A172 (cell line): ENCODE results near the gene WBP1. TPM values are rescaled to one million over a fixed set of nuclear protein-coding genes. Genes with fewer than 3 reads are reported as not detected.
"Not testable (repeated sequence)": the region's sequence is repeated elsewhere in the genome, so short reads cannot be mapped to it uniquely, and the experiment has no call there.

Source experiments
- DNase-seq: peaks from one replicate; pipeline ENCODE4 v3.0.0-alpha.2; 2015; ENCODE audit warnings: low spot score
- total RNA-seq: library from RNA; depleted of rRNA; stranded (reverse); fragments of >200 nt; shearing (Covaris generic); gene quantifications from 2 replicates; pipeline ENCODE4 v1.2.3, GENCODE V29; 2014; rRNA removed

Gene WBP1
- total RNA-seq: 49.0 and 52.3 TPM in 2 replicates

DNA sequence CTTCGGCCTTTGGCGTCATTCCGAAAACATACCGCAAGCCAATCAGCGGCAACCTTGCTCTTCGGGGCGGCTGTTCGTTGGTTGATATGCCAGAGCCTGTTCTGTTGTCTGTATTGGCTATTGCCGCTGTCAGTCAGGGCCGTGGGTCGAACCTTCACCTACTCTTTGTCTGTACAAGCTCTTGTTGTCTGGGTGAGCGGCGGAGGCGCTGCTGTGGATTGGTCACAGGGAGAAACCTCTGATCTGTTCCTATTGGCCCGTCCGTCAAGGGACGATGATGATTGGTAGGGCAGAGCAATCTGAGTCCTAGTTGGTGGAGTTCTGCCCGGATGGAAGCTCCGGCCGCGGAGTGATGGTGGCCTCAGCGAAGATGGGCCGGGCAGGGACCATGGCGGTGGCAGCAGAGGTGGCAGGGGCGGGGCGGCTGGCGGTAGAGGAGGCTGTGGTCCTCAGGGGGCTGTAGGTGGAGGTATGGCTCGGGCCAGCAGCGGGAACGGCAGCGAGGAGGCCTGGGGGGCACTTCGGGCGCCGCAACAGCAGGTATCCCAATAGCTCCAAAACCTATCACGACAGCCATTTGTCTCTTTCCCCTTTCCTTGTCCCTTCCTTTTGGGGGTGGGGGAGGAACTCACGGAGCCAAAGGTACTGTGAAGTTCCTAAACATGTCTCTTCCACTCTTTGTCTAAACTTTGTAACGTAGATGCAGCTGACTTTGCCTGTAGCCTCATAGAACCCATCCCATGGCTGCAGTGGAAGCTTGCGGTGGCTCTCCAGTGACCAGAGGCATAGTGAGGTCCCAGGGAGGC is at the start of gene WBP1:
Gene WBP1, plus strand, starts transcription at position 307 of the 806 bp plus-strand sequence. Its CDS starts 165 bp downstream, at position 472.
- DNase-seq: peak; percentile 100

DNA sequence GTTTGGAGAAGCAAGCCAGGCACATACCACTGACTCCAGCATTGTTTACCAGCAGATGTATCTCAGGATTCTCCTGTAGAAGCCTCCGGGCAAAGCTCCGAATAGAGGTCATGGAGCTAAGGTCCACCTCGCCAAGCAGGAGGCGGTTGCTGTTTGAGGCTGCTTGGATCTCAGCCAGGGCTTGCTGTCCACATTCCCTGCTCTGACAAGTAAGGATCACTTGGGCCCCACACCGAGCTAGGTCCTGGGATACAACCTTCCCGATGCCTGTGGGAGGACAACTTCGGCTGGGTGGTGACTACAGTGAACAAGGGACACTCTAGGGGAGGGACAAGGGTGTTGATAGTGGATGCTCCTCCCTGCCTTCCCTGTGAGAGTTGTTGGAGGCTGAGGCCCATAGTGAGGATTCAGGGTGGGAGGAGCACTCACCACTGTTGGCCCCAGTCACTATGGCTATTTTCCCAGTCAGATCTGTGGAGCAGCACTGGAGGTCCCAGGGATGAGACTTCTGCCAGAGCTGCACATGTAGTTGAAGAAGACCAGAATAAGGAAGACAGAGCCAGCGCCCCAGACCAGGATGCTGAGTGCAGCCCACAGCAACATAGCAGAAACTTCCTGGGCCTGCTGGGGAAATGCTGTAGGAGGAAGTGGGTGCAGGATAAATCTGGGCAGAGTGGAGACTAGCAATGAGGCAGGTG is 45.1 kb upstream of the WBP1 start:
- no peak for DNase-seq

DNA sequence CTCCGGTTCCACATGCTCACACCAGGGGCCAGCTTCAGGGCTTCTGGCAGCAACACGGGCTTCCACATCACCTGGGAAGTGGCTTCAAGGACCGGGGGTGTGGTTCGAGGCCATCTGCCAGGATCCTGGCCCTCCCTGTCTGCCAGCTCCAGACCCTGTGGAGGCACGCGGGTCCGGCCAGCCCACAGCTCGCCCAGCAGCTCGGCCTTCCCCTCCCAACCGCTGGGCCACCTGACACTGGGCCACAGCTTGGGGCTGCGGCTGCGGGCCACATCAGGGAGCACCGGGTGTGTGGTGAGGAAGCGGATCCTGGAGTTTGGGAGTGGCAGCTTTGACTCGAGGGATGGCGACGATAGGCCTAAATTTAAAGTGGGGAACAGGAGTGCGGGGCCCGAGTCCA is 43.8 kb upstream of the WBP1 start:
- no peak for DNase-seq

DNA sequence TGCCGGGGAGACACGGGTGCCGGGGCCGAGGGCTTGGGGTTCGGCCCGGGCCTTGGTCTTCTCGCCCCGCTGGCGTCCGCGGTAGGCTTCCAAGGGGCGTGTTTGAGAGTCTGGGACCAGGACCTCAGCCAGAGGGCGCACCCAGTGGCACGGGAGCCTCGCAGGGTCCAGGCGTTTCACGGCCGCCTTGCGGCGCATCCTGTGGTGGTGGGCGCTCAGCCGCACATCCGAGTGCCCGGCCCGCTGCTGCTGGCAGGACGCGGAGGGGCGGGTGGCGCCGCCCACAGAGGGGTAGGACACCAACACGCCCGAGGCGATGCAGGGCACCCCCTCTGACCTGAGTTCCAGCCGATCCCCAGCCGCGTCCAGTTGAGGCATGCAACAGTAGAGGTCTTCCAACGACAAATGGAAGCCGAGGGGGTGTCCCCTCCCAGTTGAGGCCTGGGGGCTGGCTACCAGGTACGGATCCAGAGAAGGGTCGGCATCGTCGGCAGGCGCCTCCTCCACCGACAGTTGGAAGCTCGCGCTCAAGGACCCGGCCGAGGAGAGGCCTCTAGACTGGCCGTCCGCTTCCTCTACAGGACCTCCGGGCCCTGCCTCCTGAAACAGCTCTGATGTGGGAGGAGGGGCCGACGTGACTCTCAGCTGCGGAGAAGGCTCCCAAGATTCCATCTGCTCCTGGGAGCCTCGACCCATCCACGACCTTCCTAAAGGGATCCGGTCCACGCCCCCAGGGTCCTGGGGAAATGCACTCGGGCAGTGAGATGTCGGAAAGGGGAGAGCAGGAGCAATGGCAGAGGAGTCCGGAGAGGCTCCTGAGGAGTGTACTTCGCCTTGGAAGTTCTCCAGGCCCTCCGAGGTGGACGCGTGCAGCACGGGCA is 43.1 kb upstream of the WBP1 start:
- DNase-seq: no peak

DNA sequence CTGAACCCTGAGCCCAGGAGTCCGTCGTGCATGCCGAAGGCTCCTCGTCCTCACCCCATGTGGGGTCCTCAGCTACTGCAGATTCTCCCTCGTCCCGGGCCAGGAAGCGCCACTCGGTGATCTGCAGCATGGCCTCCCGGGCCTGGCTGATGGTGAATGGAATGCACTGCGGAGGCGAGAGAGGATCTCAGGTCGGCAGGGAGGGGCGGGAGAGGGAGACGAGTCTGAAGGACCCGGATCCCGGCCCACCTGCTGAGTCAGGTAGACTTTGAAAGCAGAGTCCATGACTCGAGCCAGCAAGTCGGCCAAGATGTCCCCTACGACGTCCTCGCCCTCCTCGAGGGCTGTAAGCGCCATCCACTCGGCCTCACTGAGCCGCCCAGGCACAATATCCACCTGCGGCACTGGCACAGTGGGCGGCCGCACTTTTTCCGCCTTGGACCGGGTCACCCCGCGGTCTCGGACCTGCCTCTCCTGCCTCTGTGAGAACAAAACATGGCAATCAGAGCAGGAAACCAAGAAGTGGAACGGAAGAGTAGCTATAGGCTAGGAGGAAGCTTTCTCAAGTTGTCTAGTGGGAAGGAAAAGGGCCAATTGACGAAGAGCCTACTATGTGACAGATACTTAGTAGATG is 42.4 kb upstream of the WBP1 start:
- DNase-seq: no peak

DNA sequence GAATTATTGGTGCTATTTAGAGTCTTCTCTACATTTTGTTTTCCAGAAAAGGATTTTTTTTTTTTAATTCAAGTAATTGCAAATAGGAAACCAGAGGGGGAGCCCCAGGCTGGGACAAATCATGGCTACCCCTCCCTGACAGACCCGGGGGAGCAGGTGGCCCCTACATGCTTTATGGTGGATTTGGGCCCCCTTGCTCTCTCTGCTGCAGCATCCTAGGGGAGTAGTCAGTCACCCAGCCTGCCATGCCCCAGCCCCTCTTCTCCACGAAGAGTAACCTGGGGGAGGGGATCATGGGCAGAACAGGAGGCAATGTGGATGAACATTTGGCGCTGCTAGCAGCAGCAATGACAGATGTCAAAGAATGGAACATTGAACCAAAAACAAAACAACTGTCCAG is 41.5 kb upstream of the WBP1 start:
- DNase-seq: no peak

DNA sequence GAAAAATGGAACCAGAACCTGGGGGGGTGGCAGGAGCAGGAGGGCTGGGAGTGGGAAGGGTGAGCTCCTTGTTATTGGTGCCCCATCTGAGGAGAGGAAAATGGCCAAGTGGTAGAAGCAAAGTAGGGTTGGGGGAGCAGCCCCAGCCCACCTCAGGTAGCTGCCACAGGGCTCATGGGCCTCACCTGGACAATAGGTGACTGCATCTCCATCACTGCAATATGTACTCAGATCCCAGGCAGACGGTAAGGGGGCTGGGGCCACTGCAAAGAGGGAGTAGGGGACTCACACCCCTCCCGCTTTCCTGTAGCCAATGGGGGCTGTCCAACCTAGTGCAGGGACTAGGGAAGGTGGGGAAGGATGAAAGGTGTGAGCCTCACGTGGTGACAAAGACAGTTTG is 41.0 kb upstream of the WBP1 start:
- DNase-seq: no peak

DNA sequence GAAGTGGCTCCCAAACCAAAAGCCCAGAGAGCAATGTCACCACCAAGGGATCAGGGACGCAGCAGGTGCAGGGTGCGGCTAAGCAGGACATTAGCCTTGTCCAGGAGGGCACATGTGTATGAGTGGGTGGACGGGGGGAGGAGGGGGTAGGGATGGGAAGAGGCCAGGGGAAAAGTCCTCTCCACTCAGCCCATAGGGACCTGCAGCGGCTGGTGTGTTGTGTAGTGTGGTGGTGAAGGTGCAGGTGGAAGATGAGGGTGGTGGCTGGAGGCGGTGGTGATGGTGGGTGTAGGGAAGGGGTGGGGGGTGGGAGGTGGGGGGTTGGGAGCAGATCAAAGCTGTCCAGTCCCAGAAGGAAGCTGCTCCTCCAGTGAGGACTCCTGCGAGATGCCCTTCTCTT is 40.5 kb upstream of the WBP1 start:
- DNase-seq: no peak

DNA sequence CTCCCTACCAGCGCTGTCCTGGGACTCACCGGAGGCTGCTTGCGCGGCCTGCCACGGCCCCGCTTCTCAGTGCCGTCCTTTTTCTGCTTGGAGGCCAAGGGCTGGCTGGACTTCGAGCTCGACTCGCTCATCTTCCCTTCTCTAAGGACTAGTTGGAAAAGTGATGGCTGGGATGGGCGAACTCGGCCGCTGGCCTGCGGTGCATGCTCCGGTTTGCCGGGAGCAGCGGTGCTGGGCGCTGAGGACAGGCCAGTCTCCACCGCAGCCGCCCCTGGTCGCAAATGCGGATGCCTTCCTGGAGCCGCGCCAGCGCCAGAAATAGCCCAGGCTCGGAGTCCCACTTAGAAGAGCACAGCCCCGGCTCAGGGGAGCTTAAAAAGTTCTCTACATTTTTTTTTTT is 39.9 kb upstream of the WBP1 start:
- no peak for DNase-seq

DNA sequence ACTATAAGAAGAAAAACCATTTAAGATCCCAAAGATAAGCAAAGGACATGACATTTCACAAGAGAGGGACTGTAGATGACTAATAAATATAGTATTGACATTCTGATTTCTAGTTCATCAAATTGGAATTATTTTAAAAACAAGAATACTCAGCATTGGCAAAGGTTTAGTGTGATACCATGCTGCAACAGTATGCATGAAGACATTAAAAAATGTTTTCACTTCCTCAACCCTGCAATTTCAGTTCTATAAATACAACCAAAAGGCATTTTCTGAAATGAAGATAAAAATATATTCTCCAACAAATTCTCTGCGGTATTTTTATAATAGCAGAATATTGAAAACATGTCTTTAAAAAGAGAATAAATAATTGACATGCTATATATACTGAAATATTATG is 38.9 kb upstream of the WBP1 start:
- no peak for DNase-seq

DNA sequence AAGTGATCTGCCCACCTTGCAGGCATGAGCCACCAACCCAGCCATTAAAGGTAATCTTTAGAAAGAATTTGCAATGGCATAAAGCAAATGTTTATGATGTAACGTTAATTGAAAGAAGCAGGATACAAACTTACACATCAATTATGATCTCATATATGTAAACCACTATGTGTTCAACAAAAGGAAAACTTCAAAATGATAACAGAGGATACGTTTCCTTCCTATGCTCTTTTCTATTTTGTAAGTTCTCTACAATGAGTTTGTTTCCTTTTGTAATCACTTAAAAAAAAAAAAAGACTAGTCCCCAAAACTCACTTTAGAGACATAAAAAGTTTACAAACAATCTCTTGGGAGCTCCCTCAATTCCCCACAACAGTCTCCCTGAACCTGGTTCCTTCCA is 38.2 kb upstream of the WBP1 start:
- DNase-seq: no peak

DNA sequence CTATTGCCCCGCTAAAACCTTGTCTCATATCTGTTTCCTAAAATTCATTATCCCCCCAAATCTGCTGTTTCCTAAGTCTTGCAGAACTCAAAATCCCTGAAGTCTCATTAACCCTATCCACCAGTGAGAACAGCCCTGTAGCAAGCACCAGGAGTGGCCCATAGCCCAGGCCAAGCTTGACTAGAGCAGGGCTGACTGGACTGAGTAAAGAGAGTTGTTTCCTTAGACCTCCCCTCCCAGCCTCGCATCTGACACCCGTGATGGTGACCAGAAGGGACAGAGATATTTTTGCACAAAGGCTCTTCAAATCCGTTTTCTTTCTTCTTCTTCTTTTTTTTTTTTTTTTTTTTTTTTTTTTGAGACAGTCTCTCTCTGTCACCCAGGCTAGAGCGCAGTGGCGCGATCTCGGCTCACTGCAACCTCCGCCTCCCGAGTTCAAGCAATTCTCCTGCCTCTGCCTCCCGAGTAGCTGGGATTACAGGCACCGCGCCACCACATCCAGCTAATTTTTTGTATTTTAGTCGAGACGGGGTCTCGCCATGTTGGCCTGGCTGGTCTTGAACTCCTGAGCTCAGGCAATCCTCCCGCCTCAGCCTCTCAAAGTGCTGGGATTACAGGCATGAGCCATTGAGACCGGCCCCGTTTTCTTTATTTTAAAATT is 37.7 kb upstream of the WBP1 start:
- DNase-seq: not testable (repeated sequence)

DNA sequence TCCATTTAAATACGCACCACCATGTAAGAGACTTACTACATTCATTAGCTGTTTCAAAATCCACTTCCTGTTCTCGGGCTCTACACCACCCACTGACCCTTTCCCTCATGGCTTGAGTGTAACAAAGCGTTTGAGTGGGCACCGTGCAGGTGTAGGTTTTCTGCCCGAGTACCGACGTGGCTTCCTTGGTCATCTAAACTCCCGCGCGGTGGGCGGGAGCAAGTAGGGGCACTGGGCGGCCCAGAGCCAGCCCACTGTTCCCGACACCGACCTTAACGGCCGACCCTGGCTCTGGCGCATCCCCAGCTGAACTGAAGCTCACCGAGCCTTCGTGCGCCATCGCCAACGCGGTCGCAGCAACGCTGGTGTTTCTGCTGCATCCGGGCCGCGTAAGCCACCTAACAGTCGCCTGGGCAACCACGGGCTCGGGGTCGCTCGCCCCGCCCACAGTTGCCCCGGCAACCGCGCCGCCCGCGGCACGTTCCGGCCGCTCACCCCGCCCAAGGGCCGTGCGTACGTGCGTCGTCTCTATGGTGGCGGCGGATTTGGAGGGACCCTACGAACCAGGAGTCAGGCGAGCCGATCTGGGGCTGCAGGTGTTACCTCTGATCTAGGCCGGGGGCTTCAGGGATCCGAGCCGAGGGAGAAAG is 36.9 kb upstream of the WBP1 start, which contains the start of the genes C2orf81 and WDR54:
Gene C2orf81, minus strand, starts transcription at position 399 of the 650 bp plus-strand sequence. Its CDS starts 59 bp downstream, at position 340.
Gene WDR54, plus strand, starts transcription at position 510 of the 650 bp plus-strand sequence. CDS start 424 bp downstream, outside the sequence.
- peak; percentile 85 for DNase-seq

DNA sequence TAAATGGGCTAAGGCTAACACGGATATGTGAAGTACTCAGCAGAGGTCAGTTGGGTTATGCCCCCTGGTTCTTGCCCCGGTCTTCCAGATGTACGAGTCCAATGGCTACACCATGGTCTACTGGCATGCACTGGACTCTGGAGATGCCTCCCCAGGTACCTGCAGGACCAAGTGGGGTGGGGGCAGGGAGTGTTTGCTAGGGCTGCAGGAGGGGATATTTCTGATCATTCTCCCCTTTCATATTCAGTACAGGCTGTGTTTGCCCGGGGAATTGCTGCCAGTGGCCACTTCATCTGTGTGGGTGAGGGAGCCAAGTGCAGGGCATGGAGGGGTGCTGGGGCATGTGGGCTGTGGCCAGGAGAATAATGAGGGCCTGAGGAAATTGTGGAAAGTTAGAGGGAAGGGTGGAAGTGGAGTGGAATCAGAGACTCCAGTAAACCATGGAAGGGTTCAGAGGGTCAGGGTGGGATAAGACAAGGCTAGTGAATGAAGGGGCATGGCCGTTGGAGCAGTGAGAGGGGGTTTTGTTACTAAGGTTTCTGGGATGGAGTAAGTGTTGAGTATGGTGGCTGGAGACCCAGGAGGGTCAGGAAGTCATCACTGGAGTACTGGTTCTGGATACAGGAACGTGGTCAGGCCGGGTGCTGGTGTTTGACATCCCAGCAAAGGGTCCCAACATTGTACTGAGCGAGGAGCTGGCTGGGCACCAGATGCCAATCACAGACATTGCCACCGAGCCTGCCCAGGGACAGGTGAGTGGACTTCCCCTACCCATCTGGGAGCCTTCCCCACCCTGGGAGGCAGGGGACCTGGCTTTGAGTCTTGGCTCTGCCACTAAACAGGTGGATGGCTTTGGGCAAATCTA is 34.8 kb upstream of the WBP1 start:
- DNase-seq: no peak

DNA sequence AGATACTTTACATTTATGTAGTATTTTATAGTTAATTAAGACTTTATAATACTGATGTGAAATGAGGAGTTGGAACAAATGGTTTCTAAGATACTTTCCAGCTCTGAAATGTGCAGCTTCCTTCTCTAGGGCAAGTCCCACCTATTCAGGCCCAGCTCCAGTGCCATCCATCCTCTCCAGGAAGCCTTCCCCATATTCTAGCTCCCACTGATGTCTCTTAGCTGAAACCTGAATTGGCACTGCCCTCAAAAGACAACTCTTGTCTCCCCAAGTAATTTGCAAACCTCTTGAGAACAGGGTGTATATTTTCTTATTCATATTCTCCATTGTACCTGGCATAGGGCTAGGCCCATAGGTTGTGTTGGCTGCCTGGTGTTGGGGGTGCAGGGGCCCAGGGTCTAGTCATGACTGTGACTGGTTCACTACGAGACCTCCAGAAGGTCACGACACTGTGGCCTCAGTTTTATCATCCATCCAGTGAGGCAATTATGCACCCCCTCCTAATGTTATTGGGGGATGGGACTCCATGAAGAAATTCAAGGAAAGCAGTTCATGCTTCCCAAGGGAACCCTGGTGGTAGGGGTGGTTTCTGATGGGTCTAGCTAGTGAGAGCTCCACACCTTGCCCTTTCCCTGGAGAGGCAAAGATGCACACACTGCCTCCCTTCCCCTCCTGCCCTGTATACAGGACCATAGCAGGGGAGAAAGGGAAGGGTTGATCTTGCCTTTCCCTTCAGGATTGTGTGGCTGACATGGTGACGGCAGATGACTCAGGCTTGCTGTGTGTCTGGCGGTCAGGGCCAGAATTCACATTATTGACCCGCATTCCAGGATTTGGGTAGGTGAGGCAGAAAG is 33.9 kb upstream of the WBP1 start:
- DNase-seq: no peak

DNA sequence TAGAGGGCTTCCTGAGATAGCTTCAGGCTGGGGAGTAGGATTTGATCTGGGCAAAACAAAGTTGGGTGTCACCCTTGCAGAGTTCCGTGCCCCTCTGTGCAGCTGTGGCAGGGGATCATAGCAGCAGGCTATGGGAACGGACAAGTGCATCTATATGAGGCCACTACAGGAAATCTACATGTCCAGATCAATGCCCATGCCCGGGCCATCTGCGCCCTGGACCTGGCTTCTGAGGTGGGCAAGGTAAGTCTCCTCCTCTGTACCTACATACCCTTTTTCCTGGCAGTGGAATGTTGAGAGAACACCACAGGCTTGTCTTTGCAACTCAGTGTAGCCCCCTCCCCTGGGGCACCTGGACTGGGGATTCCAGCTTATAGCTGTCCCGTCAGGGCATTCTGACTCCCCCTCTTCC is 33.2 kb upstream of the WBP1 start:
- no peak for DNase-seq

DNA sequence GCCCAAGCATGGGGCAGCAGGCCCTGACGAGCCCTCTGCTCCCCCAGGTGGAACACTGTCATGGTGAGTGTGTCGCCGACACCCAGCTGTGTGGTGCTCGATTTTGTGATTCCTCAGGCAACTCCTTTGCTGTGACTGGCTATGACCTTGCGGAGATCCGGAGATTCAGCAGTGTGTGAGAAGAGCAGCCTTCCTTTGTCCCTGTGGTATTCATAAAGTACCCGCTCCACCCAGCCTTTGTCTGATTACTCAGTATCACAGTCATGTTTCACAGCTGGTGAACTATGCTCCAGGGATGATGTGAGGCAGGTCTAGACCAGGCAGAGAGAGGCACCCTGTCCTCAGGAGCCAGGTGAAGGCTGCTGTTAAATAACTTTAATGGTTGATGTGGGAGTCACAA is 32.7 kb upstream of the WBP1 start:
- DNase-seq: peak; percentile 65

DNA sequence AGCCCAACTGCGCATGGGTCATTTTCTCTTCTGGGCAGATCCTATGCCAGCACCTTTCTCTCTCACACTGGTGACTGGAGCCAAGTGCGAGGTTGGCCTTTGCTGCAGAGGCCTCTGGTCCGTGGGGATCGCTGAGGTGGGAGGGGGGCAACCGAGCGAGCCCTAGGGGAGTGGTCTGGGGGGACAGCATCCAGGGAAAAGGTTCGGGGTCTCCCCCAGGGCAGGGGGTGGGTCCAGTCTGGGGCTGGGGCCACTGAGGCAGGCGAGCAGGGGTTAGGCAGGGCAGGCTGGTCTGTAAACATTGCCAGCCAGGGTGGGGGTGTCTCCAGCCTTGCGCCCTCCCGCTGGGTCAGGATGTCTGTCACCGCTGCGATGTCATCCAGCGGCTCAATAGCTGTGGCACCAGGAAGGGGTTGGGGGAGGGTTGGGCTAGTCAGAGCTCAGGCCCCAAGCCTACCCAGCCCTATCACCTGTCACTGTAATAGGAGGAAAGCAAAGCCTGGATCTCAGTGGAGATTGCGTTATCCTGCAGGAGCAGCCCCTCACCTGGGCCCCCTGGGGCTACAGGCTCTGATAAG is 32.0 kb upstream of the WBP1 start:
- no peak for DNase-seq
